Loucy (cell line): Measurements from ENCODE around the gene FAT3.

Experiments
- H2AFZ ChIP-seq: fragments of 200-600 bp; sonication (generic); 2 replicates; pipeline ENCODE4 v1.6.0; 2016; ENCODE audit warnings: antibody characterized with exemption, mild to moderate bottlenecking, low read length, moderate library complexity
- H3F3A ChIP-seq: fragments of 200-600 bp; 2 replicates; pipeline ENCODE4 v1.6.0; 2016; ENCODE audit warnings: antibody characterized with exemption, low read depth, mild to moderate bottlenecking
- H3K27me3 ChIP-seq: fragments of 200-600 bp; sonication (generic); 2 replicates; pipeline ENCODE4 v1.6.1; 2014; ENCODE audit warnings: low read length, mild to moderate bottlenecking; ENCODE audit not compliant: insufficient read depth, poor library complexity, severe bottlenecking
- H3K36me3 ChIP-seq: fragments of 200-600 bp; sonication (generic); 2 replicates; pipeline ENCODE4 v1.6.1; 2016; ENCODE audit warnings: low read length; ENCODE audit not compliant: insufficient read depth
- H3K4me1 ChIP-seq: fragments of 200-600 bp; sonication (generic); 2 replicates; pipeline ENCODE4 v1.5.1; 2014; ENCODE audit warnings: low read length, mild to moderate bottlenecking; ENCODE audit not compliant: insufficient read depth, poor library complexity, severe bottlenecking
- H3K4me2 ChIP-seq: fragments of 200-600 bp; sonication (generic); 2 replicates; pipeline ENCODE4 v1.6.0; 2014; ENCODE audit warnings: antibody characterized with exemption, low read length, low read depth, mild to moderate bottlenecking; ENCODE audit not compliant: poor library complexity, severe bottlenecking
- H3K4me3 ChIP-seq: fragments of 200-600 bp; sonication (generic); 2 replicates; pipeline ENCODE4 v1.5.1; 2014; ENCODE audit warnings: low read length, mild to moderate bottlenecking, mixed read lengths; ENCODE audit not compliant: poor library complexity, severe bottlenecking
- H3K79me2 ChIP-seq: fragments of 200-600 bp; sonication (generic); 2 replicates; pipeline ENCODE4 v1.6.1; 2014; ENCODE audit warnings: low read length; ENCODE audit not compliant: insufficient read depth
- H3K9ac ChIP-seq: fragments of 200-600 bp; sonication (generic); 2 replicates; pipeline ENCODE4 v1.6.0; 2014; ENCODE audit warnings: mild to moderate bottlenecking, low read depth, low read length, moderate library complexity; ENCODE audit not compliant: poor library complexity, severe bottlenecking
- H3K9me2 ChIP-seq: fragments of 200-600 bp; sonication (generic); replicated peaks from 2 replicates; pipeline ENCODE4 v1.6.1; 2016; ENCODE audit warnings: low read depth, low read length, mixed read lengths
- H3K9me3 ChIP-seq: fragments of 200-600 bp; sonication (generic); 2 replicates; pipeline ENCODE4 v1.6.1; 2014; ENCODE audit warnings: mild to moderate bottlenecking, antibody characterized with exemption, low read length, low read depth; ENCODE audit not compliant: insufficient read depth
- H4K20me1 ChIP-seq: fragments of 200-600 bp; sonication (generic); 2 replicates; pipeline ENCODE4 v1.6.0; 2014; ENCODE audit warnings: antibody characterized with exemption, low read length, mild to moderate bottlenecking; ENCODE audit not compliant: insufficient read depth, poor library complexity, severe bottlenecking
- CTCF ChIP-seq: fragments of 200-600 bp; sonication (generic); conservative IDR thresholded peaks from 2 replicates; pipeline ENCODE4 v1.5.1; 2014; ENCODE audit warnings: mild to moderate bottlenecking, antibody characterized with exemption, low read length
- EZH2phosphoT487 ChIP-seq: fragments of 200-600 bp; IDR thresholded peaks from 2 replicates; pipeline ENCODE4 v1.6.1; 2018; ENCODE audit warnings: antibody characterized with exemption, mild to moderate bottlenecking, moderate library complexity, borderline replicate concordance

FAT3 gene

GRCh38 chr11:92226331-92227229, 2.0 kb downstream of the FAT3 start:
- Histone ChIP-seq H3K4me2 (no peak overlapping the region), H3K4me3 (no peak overlapping the region), H3K9ac (no peak overlapping the region)

GRCh38 chr11:92227230-92227814, 2.7 kb downstream of the FAT3 start:
- no peak for TF ChIP-seq EZH2phosphoT487
- TF ChIP-seq CTCF = no peak
- no peaks in the 10 kb centered on the region for H3K9me3 ChIP-seq
- no peaks in the 10 kb centered on the region for H3F3A ChIP-seq
- peaks cover 9% of the 10 kb centered on the region for H3K4me1 ChIP-seq
- peaks cover 28% of the 10 kb centered on the region for H3K27me3 ChIP-seq
- no peaks in the 10 kb centered on the region for H3K9me2 ChIP-seq
- H3K79me2 ChIP-seq = no peaks in the 10 kb centered on the region
- H3K9ac ChIP-seq = no peak overlapping the region
- no peak overlapping the region for H3K4me2 ChIP-seq
- no peak overlapping the region for H2AFZ ChIP-seq
- no peak overlapping the region for H3K4me3 ChIP-seq
- H3K36me3 ChIP-seq = no peaks in the 10 kb centered on the region
- H4K20me1 ChIP-seq = no peaks in the 10 kb centered on the region

More at GRCh38 chr11:92226331-92227229, 2.0 kb downstream of the FAT3 start:
- Histone ChIP-seq H4K20me1 (no peaks in the 10 kb centered on the region), H3K79me2 (no peaks in the 10 kb centered on the region), H3K9me2 (no peaks in the 10 kb centered on the region), H3K9me3 (no peaks in the 10 kb centered on the region), H3K4me1 (peaks cover 9% of the 10 kb centered on the region), H3F3A (no peaks in the 10 kb centered on the region), H3K27me3 (peaks cover 28% of the 10 kb centered on the region), H2AFZ (no peak overlapping the region), H3K36me3 (no peaks in the 10 kb centered on the region)
- TF ChIP-seq CTCF (no peak), EZH2phosphoT487 (no peak)

GRCh38 chr11:92227959-92228935, 3.6 kb downstream of the FAT3 start:
- no peak overlapping the region for H3K4me2 ChIP-seq
- H3K9me3 ChIP-seq = no peaks in the 10 kb centered on the region
- H3K4me1 ChIP-seq = peaks cover 9% of the 10 kb centered on the region
- H3K4me3 ChIP-seq = no peak overlapping the region
- no peaks in the 10 kb centered on the region for H3F3A ChIP-seq
- peaks cover 28% of the 10 kb centered on the region for H3K27me3 ChIP-seq
- TF ChIP-seq CTCF = no peak
- no peak for TF ChIP-seq EZH2phosphoT487
- no peak overlapping the region for H3K9ac ChIP-seq
- no peaks in the 10 kb centered on the region for H3K79me2 ChIP-seq
- H4K20me1 ChIP-seq = no peaks in the 10 kb centered on the region
- H2AFZ ChIP-seq = no peak overlapping the region
- H3K9me2 ChIP-seq = no peaks in the 10 kb centered on the region
- H3K36me3 ChIP-seq = no peaks in the 10 kb centered on the region
